COR-L47 (cell line): ENCODE results near the gene RPS24.
"Not testable (repeated sequence)": the region's sequence is repeated elsewhere in the genome, so short reads cannot be mapped to it uniquely, and the experiment has no call there.

Experiments used
- DNase-seq: peaks from one replicate; lab custom pipeline; 2025; lab: John Stamatoyannopoulos, UW

The RPS24 gene

DNA sequence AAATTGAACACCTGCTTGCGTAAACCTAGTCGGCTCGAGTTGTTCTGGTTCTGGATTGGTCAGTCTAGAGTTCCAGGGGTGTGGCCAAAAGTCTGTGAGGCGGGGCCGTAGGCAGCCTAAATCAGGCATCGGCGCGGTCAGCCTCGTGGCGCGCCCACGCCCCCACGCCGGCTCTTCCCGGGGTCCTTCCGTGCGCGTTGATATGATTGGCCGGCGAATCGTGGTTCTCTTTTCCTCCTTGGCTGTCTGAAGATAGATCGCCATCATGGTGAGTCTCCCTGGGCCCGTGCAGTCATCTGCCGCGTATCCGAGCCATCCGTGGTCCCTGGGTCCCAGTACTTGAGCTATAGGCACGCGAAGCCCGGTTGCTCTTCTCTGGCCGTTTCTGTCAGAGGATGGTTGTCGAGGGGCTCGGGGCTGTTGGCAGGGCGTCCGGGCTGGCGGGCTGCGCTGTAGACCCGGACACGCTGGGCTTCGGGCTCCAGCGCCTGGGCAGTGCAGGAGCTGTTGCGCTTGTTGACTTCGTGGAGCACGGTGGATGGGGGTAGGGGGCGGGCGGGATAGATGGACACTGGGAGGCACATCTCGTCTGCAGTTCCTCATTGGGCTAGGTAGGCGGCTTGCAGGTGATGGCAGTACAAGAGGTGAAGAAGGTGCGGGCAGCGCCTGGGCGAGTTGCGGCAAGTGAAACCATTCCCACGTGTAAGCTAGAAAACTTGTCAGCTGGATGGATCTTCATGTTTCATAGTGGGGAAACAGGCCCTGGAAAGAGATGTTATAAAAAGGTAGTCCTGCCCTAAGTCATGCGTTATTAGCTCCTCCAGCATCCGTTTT is at the start of gene RPS24:
RPS24 (plus strand) TSS at position 227 of the 834 bp plus-strand sequence; CDS start at position 266, 39 bp downstream.
- peak; percentile 94 for DNase-seq

DNA sequence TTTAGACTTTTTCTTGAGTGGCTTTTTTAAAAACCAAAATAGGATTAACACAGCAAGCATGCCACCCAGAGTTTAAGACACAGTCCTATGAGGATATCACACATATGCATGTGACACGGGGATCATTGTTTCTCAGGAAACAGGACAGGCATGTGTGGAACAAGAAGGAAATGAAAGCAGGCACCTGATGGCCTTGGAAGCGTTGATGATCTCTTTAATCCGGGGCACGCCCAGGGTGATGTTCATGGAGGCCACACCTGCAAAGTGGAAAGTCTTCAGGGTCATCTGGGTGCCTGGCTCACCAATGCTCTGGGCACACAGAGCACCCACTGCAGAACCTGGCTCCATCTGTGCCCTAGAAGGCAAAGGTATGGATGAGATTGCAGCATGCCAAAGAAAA is 48.7 kb upstream of the RPS24 start:
- no peak for DNase-seq

DNA sequence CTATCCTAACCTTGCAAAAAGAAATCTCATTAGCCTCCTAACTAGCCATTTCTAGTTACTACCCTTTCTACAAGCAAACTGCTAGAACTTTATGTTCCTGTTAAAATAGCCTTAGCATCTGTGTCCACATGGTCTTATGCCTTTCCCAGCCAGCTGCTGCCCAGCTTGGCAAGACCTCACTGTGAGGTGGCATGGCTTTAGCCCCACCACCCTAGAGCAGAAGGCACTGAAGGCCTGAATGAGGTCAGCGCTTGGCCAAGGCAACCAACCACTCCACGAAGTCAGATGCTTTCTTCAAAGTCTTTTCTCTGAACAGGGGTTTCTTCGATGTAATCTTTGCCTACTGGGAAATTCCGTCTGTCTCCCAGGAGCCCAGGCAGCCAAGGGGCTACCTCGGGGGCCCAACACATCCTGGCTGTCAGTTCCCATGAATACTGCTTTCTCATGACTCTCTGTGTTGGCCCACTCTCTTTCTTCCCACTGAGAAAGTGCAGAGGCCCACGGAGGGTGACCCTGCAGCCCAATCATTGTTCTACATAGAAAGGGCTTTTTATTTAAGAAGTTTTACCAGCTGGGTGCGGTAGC is 45.9 kb upstream of the RPS24 start:
- no peak for DNase-seq

GRCh38 chr10:77989081-77989724 is 44.5 kb upstream of the RPS24 start:
- DNase-seq: no peak

GRCh38 chr10:77993620-77994019 is 40.0 kb upstream of the RPS24 start:
- DNase-seq: no peak

DNA sequence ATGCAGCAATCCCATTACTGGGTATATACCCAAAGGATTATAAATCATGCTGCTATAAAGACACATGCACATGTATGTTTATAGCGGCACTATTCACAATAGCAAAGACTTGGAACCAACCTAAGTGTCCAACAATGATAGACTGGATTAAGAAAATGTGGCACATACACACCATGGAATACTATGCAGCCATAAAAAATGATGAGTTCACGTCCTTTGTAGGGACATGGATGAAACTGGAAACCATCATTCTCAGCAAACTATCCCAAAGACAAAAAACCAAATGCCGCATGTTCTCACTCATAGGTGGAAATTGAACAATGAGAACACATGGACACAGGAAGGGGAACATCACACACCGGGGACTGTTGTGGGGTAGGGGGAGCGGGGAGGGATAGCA is 34.9 kb upstream of the RPS24 start:
- DNase-seq: not testable (repeated sequence)

DNA sequence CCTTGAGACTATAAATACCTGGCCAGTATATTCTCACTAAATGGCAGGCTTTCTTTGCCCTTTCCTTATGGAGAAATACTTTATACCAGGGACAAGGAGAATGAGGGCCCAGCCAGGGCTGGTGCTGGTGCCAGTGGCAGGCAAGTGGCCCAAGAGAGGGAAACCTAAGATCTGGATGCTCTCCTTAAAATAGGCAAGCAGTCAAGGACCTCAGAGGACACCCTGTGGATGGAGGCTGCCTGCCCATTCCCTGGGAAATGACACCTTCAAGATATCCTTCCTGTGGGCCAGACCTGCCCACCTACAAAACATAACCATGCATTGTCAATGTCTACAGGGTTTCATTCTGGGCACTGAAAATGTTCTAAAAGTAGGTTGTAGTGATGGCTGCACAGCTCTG is 33.5 kb upstream of the RPS24 start:
- no peak for DNase-seq

DNA sequence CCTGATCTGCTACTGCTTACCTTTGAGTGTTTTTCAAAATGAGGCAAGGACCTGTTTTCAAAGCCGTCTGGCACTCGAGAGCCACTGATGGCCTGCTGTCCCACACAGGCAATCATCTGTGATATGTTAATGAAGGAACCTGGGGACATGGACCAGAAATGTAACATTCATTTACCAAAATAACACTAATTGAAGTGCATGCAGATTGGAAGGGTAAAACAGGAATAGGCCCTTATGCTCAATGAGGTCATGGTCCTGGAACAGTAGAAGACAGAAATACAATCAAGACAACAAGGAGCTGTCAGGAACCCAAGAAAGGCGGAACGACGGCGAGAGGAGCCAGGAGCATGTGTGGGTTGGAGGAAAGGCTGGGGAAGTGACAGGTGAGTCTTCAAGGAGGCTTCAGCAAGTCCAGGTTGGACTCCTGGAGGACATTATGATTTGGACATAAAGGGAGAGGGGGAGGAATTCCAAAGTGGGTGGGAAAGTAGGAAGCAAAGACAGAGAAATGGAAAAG is 32.6 kb upstream of the RPS24 start:
- DNase-seq: no peak

- DNase-seq: no peak
These were observed 30.9 kb upstream of the RPS24 start for GRCh38 chr10:78002541-78003288.

GRCh38 chr10:78004215-78005026 is 29.2 kb upstream of the RPS24 start:
- no peak for DNase-seq

DNA sequence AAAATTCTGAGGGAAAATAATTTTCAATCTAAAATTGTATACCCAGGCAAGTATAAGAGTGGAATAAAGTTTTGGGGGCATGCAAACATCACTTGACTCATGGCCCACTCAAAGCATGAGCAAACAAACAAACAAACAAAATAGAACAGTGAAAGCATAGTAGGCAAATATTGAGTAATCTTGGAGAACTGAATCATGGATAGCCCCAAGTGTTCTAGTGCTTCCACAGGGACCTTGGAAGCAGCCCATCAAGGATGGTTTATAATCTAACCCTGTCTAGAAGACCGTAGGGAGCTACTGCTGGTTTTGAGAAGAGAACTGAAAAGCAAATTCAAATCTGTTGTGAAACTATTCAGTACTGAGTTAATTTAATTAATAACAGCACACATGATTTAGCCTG is 26.5 kb upstream of the RPS24 start:
- no peak for DNase-seq

- DNase-seq: no peak
These were observed 24.0 kb upstream of the RPS24 start for GRCh38 chr10:78009662-78010061.

DNA sequence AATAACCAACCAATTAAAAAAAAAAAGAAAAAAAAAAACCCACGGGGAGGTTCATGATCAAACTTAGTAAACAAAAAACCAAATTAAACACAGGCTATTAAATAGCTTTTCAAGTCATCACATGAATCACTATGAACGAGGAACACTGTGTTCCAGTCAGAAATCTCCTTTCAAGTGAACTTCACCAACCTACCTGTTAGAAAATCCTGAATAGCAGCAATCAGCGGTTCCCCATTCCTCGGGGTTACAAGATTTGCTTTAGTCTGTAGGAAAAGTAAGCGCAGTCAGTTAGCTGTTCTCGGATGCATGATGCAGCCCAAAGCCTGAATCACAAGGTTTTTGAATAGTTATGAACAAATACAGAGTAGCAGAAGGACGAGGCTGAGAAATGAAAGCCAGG is 23.4 kb upstream of the RPS24 start:
- no peak for DNase-seq

DNA sequence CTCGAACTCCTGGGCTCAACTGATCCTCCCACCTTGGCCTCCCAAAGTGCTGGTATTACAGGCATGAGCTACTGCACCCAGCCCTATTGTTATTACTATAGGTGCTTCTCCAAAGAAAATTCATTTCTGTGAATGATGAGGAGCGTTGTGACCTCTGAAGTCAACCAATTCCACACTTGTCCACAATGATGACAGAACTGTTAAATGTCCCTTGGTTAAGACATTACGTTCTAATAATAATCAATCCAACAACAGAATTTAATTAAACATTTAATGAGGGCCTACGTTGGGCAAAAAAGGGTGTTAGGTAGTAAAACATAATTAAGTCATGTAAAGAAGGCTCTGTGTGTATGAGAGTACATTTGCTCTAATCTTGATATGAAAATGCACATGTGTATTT is 22.6 kb upstream of the RPS24 start:
- DNase-seq: no peak

DNA sequence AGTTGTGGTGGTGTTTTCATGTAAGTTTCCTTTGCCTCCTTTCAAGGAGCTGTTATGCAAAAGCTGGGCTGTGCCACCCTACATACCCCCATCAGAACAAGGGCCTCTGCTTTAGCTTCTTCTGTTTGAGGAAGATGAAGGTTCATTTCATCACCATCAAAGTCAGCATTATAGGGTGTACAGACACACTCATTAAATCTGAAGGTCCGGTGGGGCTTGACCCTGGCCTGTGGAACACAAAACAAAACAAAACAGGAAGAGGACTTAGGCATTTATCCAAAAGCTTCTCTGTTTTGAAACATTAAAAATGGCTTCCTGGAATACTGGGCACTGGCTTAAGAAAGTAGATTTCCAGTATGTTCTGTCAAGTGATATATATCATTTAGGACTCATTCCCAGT is 20.1 kb upstream of the RPS24 start:
- no peak for DNase-seq

DNA sequence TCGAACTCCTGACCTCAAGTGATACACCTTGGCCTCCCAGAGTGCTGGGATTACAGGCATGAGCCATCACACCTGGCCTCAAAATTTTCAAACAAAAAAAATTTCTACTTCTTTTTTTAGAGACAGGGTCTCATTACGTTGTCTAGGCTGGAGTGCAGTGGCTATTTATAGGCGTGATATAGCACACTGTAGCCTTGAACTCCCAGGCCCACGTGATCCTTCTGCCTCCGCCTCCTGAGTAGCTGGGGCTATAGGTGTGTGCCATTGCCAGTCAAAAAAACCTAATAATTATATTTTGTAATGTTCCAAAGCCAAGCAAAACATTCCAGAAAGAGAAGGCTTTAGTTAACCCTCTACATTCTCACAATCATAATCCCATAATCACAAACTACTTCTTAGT is 18.1 kb upstream of the RPS24 start:
- DNase-seq: no peak

GRCh38 chr10:78017856-78018255 is 15.8 kb upstream of the RPS24 start:
- no peak for DNase-seq

DNA sequence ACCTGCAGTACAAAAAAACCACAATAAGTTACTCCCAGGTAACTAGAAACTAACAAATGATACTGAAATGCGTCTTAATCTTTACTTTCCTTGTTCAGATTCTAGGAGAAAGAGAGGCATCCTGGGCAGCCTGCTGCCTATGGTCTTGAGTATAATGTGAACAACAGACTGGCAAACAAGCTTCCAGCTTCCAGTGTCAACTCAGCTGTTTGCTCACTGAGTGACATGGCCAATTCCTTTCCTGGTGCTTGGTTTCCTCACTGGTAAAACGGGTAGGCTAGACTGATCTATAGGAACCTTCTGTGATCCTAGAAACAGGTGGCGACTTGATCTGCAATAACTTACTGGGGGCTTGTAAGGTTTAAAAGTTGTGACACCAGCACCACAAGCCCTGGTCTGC is 14.4 kb upstream of the RPS24 start:
- DNase-seq: no peak

DNA sequence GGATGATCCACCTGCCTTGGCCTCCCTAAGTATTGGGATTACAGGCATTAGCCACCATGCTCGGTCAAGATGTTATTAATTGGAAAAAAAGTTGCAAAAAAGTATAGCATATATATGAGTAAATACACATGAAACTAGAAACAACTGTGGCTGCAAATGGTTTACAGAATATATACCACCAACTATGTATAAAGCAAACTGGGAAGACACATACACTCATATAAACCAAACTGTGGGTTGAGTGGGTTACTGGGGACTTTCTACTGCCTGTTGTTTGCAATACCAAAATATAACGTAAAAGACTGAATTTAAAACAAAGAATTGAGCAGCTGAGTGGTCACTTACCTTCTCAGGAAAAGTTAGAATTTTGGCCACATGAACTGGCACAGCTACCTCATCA is 12.5 kb upstream of the RPS24 start:
- DNase-seq: no peak

DNA sequence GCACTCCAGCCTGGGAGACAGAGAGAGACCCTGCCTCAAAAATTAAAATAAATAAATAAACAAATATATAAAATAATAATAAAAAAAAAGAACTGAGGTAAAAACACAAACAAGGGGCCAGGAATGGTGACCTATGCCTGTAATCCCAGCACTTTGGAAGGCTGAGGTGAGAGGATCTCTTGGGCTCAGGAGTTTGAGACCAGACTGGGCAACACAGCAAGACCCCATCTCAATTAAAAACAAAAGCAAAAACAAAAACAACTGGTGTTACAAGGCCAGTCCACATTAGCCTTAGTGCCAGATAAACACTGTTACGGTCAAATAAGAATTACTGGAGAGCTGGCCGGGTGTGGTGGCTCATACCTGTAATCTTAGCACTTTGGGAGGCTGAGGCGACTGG is 9.9 kb upstream of the RPS24 start:
- DNase-seq: no peak

DNA sequence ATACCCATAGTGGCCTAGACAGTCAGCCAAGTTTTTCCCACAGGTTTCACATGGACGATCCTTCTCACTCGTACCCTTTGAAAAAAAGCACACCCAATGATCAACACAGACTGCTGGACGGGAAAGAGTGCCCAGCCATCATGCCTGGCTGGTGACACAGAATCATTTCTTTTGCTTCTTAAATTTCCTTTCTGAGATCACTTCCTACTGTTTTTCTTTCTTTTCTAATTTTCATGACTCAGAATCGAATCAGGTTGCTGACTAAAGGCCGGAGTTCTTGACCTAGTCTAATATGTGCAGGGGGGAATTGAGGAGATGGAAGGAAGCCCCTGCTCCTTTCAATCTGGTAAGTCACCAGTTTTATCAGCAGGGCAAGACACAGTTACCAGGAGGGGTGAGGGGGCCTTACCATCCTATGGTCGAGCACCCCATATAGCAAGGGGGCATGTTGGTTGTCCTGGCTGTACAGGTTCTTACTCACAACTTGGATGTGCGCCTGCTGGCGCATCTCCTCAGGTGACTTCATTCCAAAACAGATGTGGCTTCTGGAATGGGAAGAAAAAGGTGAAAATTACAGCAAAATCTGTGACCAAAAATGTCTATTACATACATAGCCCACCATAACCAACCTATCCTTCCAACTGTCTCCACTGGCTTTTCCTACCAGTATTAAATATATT is 7.8 kb upstream of the RPS24 start:
- no peak for DNase-seq
